SK-N-SH treated with all-trans-retinoic acid at 6 μM for 48 hours (cell line): Measurements from ENCODE around the gene ZBTB7C.

ENCODE experiments used
- ATAC-seq: fragments of 200-7000 bp; cut with Tn5 transposase; 3 replicates; pipeline ENCODE4 v1.9.1; 2020; ENCODE audit warnings: mild to moderate bottlenecking, moderate library complexity
- ARNTL ChIP-seq: fragments of 450-650 bp; formaldehyde crosslinking; IDR thresholded peaks from 2 replicates; pipeline ENCODE4 v1.5.0; 2020; ENCODE audit warnings: low read depth, mild to moderate bottlenecking, moderate library complexity, borderline replicate concordance
- GLIS3 ChIP-seq: fragments of 250-450 bp; sonication (Bioruptor Pico); IDR thresholded peaks from 2 replicates; pipeline ENCODE4 v1.5.0; 2020; ENCODE audit warnings: mild to moderate bottlenecking, moderate library complexity
- ISL1 ChIP-seq: fragments of 250-450 bp; sonication (Bioruptor Pico); IDR thresholded peaks from 2 replicates; pipeline ENCODE4 v2.1.2; 2022; ENCODE audit warnings: mild to moderate bottlenecking, moderate library complexity
- RARB ChIP-seq: fragments of 250-450 bp; sonication (Bioruptor Pico); IDR thresholded peaks from 2 replicates; pipeline ENCODE4 v1.8.0; 2021; ENCODE audit warnings: mild to moderate bottlenecking, moderate library complexity
- SNAI2 ChIP-seq: fragments of 250-450 bp; sonication (Bioruptor Pico); IDR thresholded peaks from 2 replicates; pipeline ENCODE4 v1.5.0; 2020; ENCODE audit warnings: mild to moderate bottlenecking, moderate library complexity
- TCF4 ChIP-seq: fragments of 250-450 bp; sonication (Bioruptor Pico); IDR thresholded peaks from 2 replicates; pipeline ENCODE4 v1.8.0; 2021; ENCODE audit warnings: mild to moderate bottlenecking, moderate library complexity, borderline replicate concordance
- ZC3H10 ChIP-seq: fragments of 250-450 bp; sonication (Bioruptor Pico); IDR thresholded peaks from 2 replicates; pipeline ENCODE4 v1.5.1; 2021; ENCODE audit warnings: mild to moderate bottlenecking, moderate library complexity
- ZFP3 ChIP-seq: fragments of 250-450 bp; sonication (Bioruptor Pico); IDR thresholded peaks from 2 replicates; pipeline ENCODE4 v1.5.0; 2020; ENCODE audit warnings: mild to moderate bottlenecking, moderate library complexity
- ZFP30 ChIP-seq: fragments of 450-650 bp; formaldehyde crosslinking; IDR thresholded peaks from 2 replicates; pipeline ENCODE4 v1.5.0; 2022; ENCODE audit warnings: mild to moderate bottlenecking, moderate library complexity
- ZNF565 ChIP-seq: fragments of 450-650 bp; formaldehyde crosslinking; conservative IDR thresholded peaks from 2 replicates; pipeline ENCODE4 v1.5.0; 2020; ENCODE audit warnings: low read depth, mild to moderate bottlenecking, moderate library complexity
- ZNF70 ChIP-seq: fragments of 450-650 bp; formaldehyde crosslinking; IDR thresholded peaks from 2 replicates; pipeline ENCODE4 v1.5.0; 2020; ENCODE audit warnings: mild to moderate bottlenecking, moderate library complexity
- ZNF8 ChIP-seq: fragments of 450-650 bp; formaldehyde crosslinking; IDR thresholded peaks from 2 replicates; pipeline ENCODE4 v1.5.0; 2020; ENCODE audit warnings: mild to moderate bottlenecking, moderate library complexity
- TF ChIP-seq, protein P1 (sequence below): fragments of 250-450 bp; sonication (Bioruptor Pico); IDR thresholded peaks from 2 replicates; pipeline ENCODE4 v1.8.0; 2020; ENCODE audit warnings: mild to moderate bottlenecking, moderate library complexity, borderline replicate concordance
- TF ChIP-seq, protein P2 (sequence below): fragments of 250-450 bp; sonication (Bioruptor Pico); IDR thresholded peaks from 2 replicates; pipeline ENCODE4 v1.5.1; 2021; ENCODE audit warnings: mild to moderate bottlenecking, moderate library complexity
- TF ChIP-seq, protein P3 (sequence below): fragments of 250-450 bp; sonication (Bioruptor Pico); IDR thresholded peaks from 2 replicates; pipeline ENCODE4 v1.5.1; 2020; ENCODE audit warnings: low read depth, mild to moderate bottlenecking, moderate library complexity
- TF ChIP-seq, protein P4 (sequence below): fragments of 250-450 bp; sonication (Bioruptor Pico); IDR thresholded peaks from 2 replicates; pipeline ENCODE4 v1.5.0; 2020; ENCODE audit warnings: mild to moderate bottlenecking, moderate library complexity

The ZBTB7C gene

DNA sequence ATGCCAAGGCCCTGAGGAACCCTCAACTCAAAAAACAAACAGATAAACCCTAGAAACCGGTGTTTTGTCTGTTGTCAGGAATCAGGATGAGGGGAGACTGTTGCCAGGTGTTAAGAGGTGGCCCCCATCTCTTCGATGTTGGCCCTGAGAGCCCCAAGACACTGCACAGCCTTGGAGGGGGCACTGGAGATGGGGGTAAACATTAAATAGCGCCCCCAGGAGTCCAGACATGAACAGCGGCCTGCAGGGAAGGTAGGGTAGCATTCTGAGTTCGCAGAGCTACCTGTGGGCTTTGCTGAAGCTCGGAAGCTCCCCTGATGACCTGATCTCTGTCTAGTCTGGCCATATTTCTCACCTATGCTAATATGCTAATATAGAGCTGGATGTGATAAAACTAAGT lies 381.1 kb downstream of the ZBTB7C start:
- no peak for ATAC-seq
- TF ChIP-seq ZFP30 (CRISPR knock-in tag): no peak
- TF ChIP-seq, protein P1, sequence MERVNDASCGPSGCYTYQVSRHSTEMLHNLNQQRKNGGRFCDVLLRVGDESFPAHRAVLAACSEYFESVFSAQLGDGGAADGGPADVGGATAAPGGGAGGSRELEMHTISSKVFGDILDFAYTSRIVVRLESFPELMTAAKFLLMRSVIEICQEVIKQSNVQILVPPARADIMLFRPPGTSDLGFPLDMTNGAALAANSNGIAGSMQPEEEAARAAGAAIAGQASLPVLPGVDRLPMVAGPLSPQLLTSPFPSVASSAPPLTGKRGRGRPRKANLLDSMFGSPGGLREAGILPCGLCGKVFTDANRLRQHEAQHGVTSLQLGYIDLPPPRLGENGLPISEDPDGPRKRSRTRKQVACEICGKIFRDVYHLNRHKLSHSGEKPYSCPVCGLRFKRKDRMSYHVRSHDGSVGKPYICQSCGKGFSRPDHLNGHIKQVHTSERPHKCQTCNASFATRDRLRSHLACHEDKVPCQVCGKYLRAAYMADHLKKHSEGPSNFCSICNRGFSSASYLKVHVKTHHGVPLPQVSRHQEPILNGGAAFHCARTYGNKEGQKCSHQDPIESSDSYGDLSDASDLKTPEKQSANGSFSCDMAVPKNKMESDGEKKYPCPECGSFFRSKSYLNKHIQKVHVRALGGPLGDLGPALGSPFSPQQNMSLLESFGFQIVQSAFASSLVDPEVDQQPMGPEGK (CRISPR knock-in tag): no peak
- TF ChIP-seq, protein P2, sequence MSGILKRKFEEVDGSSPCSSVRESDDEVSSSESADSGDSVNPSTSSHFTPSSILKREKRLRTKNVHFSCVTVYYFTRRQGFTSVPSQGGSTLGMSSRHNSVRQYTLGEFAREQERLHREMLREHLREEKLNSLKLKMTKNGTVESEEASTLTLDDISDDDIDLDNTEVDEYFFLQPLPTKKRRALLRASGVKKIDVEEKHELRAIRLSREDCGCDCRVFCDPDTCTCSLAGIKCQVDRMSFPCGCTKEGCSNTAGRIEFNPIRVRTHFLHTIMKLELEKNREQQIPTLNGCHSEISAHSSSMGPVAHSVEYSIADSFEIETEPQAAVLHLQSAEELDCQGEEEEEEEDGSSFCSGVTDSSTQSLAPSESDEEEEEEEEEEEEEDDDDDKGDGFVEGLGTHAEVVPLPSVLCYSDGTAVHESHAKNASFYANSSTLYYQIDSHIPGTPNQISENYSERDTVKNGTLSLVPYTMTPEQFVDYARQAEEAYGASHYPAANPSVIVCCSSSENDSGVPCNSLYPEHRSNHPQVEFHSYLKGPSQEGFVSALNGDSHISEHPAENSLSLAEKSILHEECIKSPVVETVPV: no peak
- TF ChIP-seq ZNF8 (CRISPR knock-in tag): no peak
- no peak for TF ChIP-seq TCF4 (CRISPR knock-in tag)

DNA sequence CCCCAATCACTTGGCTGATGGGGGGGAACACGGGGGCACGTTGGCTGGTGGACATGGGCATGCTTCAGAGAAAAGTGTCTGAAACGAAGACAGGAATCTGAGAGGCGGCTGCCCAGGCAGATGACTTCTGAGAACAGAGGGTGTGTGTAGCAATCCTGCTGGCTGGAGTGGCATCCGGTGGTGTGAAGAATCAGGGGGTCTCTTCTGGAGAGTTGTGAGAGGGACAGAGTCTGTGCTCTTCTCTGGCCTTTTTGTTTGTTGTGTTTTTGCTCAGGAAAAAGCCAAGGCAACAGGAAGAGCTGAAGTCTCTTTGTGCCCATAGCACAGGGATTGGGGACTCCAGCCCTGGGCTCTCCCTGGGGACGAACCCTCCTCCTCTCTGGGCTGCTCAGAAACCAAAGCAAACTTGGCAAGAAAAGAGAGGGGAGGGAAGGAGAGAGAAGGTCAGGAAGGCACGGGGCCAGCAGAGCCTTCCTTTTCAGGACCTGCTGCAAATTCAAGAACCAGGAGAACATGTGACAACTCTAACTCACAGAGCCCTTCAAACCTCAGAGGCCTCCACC lies 381.7 kb downstream of the ZBTB7C start:
- ATAC-seq: no peak
- TF ChIP-seq, protein P3, sequence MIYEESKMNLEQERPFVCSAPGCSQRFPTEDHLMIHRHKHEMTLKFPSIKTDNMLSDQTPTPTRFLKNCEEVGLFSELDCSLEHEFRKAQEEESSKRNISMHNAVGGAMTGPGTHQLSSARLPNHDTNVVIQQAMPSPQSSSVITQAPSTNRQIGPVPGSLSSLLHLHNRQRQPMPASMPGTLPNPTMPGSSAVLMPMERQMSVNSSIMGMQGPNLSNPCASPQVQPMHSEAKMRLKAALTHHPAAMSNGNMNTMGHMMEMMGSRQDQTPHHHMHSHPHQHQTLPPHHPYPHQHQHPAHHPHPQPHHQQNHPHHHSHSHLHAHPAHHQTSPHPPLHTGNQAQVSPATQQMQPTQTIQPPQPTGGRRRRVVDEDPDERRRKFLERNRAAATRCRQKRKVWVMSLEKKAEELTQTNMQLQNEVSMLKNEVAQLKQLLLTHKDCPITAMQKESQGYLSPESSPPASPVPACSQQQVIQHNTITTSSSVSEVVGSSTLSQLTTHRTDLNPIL (CRISPR knock-in tag): no peak
- no peak for TF ChIP-seq SNAI2 (CRISPR knock-in tag)
- TF ChIP-seq RARB (CRISPR knock-in tag): no peak
- TF ChIP-seq, protein P4, sequence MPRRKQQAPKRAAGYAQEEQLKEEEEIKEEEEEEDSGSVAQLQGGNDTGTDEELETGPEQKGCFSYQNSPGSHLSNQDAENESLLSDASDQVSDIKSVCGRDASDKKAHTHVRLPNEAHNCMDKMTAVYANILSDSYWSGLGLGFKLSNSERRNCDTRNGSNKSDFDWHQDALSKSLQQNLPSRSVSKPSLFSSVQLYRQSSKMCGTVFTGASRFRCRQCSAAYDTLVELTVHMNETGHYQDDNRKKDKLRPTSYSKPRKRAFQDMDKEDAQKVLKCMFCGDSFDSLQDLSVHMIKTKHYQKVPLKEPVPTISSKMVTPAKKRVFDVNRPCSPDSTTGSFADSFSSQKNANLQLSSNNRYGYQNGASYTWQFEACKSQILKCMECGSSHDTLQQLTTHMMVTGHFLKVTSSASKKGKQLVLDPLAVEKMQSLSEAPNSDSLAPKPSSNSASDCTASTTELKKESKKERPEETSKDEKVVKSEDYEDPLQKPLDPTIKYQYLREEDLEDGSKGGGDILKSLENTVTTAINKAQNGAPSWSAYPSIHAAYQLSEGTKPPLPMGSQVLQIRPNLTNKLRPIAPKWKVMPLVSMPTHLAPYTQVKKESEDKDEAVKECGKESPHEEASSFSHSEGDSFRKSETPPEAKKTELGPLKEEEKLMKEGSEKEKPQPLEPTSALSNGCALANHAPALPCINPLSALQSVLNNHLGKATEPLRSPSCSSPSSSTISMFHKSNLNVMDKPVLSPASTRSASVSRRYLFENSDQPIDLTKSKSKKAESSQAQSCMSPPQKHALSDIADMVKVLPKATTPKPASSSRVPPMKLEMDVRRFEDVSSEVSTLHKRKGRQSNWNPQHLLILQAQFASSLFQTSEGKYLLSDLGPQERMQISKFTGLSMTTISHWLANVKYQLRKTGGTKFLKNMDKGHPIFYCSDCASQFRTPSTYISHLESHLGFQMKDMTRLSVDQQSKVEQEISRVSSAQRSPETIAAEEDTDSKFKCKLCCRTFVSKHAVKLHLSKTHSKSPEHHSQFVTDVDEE (CRISPR knock-in tag): no peak
- TF ChIP-seq ISL1 (CRISPR knock-in tag): no peak
- no peak for TF ChIP-seq ARNTL (CRISPR knock-in tag)

DNA sequence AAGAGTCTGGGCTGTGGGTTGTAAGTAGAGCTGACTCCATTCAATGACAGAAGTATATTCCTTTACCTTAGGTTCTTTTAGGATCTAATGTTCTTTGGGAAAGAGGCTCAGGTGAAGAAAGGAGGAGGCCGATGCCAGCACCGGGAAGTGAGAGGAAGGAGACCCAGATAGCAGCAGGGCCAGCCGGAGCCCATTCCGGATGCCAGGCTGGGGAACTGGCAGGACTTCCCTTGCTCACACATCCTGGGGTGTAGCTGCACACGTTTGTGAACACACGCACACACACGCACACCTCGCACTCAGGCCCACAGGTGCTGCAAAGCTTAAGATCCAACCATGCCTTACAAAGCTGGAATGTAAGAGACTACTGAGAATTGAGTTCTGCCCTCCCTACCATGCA lies 383.0 kb downstream of the ZBTB7C start:
- ATAC-seq: no peak
- no peak for TF ChIP-seq ZNF565 (CRISPR knock-in tag)

DNA sequence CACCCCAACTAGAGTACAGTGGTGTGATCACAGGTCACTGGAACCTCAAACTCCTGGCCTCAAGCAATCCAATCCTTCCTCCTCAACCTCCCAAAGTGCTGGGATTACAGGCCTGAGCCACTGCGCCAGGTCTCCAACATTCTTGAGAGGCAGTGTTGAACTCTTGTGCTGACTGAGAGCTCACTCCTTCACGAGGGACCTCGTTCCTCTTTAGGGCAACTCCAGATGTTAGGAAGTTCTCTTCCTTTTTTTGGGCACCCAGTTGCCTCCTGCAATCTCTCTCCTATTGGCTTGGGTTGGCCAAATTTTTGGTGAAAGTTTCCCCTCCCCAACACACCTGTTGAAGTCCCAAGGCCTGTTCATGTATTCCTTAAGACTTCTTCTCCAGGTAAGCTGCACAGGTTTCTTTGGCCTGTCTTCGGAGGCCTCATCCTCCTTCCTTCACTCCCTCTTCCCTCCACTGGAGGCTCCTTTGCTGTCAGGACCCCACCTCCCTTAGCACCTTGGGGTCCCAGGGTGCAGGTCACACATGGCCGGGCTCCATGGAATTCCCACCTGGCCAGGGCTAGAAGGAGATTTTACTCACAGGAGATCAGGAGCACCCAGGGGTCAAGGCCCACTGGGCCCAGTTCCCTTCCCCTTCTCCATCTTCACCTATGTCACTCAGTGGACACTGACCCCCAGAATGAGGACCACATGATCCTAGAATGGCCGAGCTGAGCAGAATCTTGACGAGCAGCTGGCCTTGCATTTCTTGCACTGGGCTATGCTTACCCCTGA lies 384.1 kb downstream of the ZBTB7C start:
- no peak for TF ChIP-seq TCF4 (CRISPR knock-in tag)
- no peak for TF ChIP-seq ZC3H10 (CRISPR knock-in tag)

DNA sequence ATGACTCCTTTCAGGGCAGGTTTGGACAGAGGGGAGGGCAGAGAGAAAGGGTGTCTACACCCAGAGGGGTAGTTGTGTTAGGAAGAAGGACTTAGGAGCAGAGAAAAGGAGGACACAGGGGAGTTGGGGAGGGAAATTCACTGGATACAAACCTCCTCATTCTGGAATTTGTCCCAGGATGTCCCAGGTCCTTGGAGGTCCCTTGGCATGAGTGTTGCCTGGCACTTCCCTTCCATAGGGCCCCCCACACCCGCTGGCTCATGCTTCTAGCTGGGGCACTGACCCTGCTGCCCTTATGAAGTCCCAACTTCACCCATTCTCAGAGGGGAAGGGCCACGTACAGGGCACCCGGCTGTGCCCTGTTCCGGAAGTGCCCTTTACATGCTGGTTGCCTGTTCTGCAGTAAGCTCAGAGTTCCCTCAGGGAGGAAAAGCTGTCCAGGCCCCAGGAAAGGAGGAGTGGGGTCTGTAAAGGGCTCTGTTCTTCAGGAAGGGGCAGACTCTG lies 385.1 kb downstream of the ZBTB7C start:
- ATAC-seq: no peak
- TF ChIP-seq TCF4 (CRISPR knock-in tag) (no peak), ARNTL (CRISPR knock-in tag) (no peak), ZNF8 (CRISPR knock-in tag) (no peak), ZC3H10 (CRISPR knock-in tag) (no peak), GLIS3 (no peak), ZFP3 (CRISPR knock-in tag) (no peak), ZNF70 (CRISPR knock-in tag) (no peak)
- TF ChIP-seq, protein P1 (CRISPR knock-in tag): no peak

More for the DNA sequence above, 384.1 kb downstream of the ZBTB7C start:
- ATAC-seq: no peak
